ENCODE measurements around the gene CX3CL1. TPM values are rescaled to one million over a fixed set of nuclear protein-coding genes. Genes with fewer than 3 reads are reported as not detected.
A peak's percentile ranks its signal among the peaks of the same experiment; 100 is the strongest.

Gene CX3CL1
- total and polyA plus RNA-seq, 10 of the 15 experiments (the other 5 are each of a cell fraction or from before 2014, with no cell fraction given), result 0.03 to 1.2 (median 0.46) TPM

GRCh38 chr16:57388359-57389086 is 16.2 kb downstream of the CX3CL1 start (continued):
- no peak for TF ChIP-seq NR2C2 (IDR thresholded peaks at IDR 0.05; ENCODE audit: borderline replicate concordance, control insufficient read depth, insufficient read length, low read depth)
- no peak for TF ChIP-seq RBBP5 (conservative IDR thresholded peaks at IDR 0.05)
- peak; percentile 97 for TF ChIP-seq HDGF (IDR thresholded peaks at IDR 0.05)
- no peak for TF ChIP-seq RFX5 (IDR thresholded peaks at IDR 0.05; ENCODE audit: low read depth, low read length)
- no peak for TF ChIP-seq JUND (IDR thresholded peaks at IDR 0.05; ENCODE audit: low read depth, low read length)
- TF ChIP-seq, protein P1, sequence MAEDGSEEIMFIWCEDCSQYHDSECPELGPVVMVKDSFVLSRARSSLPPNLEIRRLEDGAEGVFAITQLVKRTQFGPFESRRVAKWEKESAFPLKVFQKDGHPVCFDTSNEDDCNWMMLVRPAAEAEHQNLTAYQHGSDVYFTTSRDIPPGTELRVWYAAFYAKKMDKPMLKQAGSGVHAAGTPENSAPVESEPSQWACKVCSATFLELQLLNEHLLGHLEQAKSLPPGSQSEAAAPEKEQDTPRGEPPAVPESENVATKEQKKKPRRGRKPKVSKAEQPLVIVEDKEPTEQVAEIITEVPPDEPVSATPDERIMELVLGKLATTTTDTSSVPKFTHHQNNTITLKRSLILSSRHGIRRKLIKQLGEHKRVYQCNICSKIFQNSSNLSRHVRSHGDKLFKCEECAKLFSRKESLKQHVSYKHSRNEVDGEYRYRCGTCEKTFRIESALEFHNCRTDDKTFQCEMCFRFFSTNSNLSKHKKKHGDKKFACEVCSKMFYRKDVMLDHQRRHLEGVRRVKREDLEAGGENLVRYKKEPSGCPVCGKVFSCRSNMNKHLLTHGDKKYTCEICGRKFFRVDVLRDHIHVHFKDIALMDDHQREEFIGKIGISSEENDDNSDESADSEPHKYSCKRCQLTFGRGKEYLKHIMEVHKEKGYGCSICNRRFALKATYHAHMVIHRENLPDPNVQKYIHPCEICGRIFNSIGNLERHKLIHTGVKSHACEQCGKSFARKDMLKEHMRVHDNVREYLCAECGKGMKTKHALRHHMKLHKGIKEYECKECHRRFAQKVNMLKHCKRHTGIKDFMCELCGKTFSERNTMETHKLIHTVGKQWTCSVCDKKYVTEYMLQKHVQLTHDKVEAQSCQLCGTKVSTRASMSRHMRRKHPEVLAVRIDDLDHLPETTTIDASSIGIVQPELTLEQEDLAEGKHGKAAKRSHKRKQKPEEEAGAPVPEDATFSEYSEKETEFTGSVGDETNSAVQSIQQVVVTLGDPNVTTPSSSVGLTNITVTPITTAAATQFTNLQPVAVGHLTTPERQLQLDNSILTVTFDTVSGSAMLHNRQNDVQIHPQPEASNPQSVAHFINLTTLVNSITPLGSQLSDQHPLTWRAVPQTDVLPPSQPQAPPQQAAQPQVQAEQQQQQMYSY (CRISPR knock-in tag; IDR thresholded peaks at IDR 0.05), result no peak
- TF ChIP-seq GABPA (IDR thresholded peaks at IDR 0.05; ENCODE audit: low read depth), result no peak
- TF ChIP-seq FOXK2 (IDR thresholded peaks at IDR 0.05), result peak; percentile 41; the same call in 1 of the 2 replicates
- peak; percentile 54 for TF ChIP-seq TCF7 (IDR thresholded peaks at IDR 0.05; ENCODE audit: borderline replicate concordance)
- TF ChIP-seq SPI1 (IDR thresholded peaks at IDR 0.05; ENCODE audit: borderline replicate concordance, insufficient read depth, low read depth, low read length), result no peak
- no peak for TF ChIP-seq NR2C1 (IDR thresholded peaks at IDR 0.05)
- TF ChIP-seq DPF2 (IDR thresholded peaks at IDR 0.05), result peak; percentile 92
- TF ChIP-seq PML (IDR thresholded peaks at IDR 0.05; ENCODE audit: low read length), result no peak
- TF ChIP-seq RAD21 (IDR thresholded peaks at IDR 0.05; ENCODE audit: insufficient read depth, low read depth, low read length), result 0 out of 2 replicates have a peak, but pooled peaks have one; percentile 12
- peak; percentile 29 to 42; a peak in 2 of 4 replicates for TF ChIP-seq BHLHE40 (IDR thresholded peaks at IDR 0.05; ENCODE audit: borderline replicate concordance in 1 of 2, low read depth in 2 of 2, low read length in 1 of 2)
- TF ChIP-seq, protein P2, sequence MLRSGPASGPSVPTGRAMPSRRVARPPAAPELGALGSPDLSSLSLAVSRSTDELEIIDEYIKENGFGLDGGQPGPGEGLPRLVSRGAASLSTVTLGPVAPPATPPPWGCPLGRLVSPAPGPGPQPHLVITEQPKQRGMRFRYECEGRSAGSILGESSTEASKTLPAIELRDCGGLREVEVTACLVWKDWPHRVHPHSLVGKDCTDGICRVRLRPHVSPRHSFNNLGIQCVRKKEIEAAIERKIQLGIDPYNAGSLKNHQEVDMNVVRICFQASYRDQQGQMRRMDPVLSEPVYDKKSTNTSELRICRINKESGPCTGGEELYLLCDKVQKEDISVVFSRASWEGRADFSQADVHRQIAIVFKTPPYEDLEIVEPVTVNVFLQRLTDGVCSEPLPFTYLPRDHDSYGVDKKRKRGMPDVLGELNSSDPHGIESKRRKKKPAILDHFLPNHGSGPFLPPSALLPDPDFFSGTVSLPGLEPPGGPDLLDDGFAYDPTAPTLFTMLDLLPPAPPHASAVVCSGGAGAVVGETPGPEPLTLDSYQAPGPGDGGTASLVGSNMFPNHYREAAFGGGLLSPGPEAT (IDR thresholded peaks at IDR 0.05; ENCODE audit: low read depth), result peak; percentile 92
- TF ChIP-seq SRF (IDR thresholded peaks at IDR 0.05; ENCODE audit: low read depth in 2 of 2, low read length in 2 of 2), result no peak
- TF ChIP-seq ZBTB33 (IDR thresholded peaks at IDR 0.05), result no peak
- TF ChIP-seq SREBF2 (IDR thresholded peaks at IDR 0.05; ENCODE audit: low read length), result no peak
- no peak for TF ChIP-seq WRNIP1 (IDR thresholded peaks at IDR 0.05; ENCODE audit: borderline replicate concordance, low read depth, low read length)
- no peak for TF ChIP-seq SUPT20H (IDR thresholded peaks at IDR 0.05; ENCODE audit: borderline replicate concordance, control insufficient read depth, low read depth, low read length)
- TF ChIP-seq, protein P3, sequence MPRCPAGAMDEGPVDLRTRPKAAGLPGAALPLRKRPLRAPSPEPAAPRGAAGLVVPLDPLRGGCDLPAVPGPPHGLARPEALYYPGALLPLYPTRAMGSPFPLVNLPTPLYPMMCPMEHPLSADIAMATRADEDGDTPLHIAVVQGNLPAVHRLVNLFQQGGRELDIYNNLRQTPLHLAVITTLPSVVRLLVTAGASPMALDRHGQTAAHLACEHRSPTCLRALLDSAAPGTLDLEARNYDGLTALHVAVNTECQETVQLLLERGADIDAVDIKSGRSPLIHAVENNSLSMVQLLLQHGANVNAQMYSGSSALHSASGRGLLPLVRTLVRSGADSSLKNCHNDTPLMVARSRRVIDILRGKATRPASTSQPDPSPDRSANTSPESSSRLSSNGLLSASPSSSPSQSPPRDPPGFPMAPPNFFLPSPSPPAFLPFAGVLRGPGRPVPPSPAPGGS (IDR thresholded peaks at IDR 0.05; ENCODE audit: borderline replicate concordance, insufficient read depth, low read depth, low read length, poor library complexity, severe bottlenecking), result peak; percentile 95
